Head of caudate nucleus (tissue), 42 donors: Measurements from ENCODE around the gene JAG2.

Experiments used
- DNase-seq, 42 donors: peaks; one replicate each; pipeline versions ENCODE4 v3.0.0 to v3.0.0-alpha.2; 2020 to 2021; ENCODE audit warnings: mixed read lengths in 7 of 42
- intact Hi-C: fragments of 100-400 bp; cut with DNase I; formaldehyde crosslinking; loops from one replicate; pipeline ENCODE4 v1.15.0; 2022

JAG2 gene

GRCh38 chr14:105156414-105157375 lies 11.9 kb downstream of the JAG2 start:
- intact Hi-C loops: no loop called here
- no peak for DNase-seq

GRCh38 chr14:105155681-105156413 lies 12.7 kb downstream of the JAG2 start:
- intact Hi-C loops: no loop called here
- no peak for DNase-seq

GRCh38 chr14:105155071-105155651 lies 13.4 kb downstream of the JAG2 start:
- intact Hi-C loops: no loop called here
- DNase-seq: no peak

GRCh38 chr14:105154476-105154871 lies 14.1 kb downstream of the JAG2 start:
- intact Hi-C loops: no loop called here
- DNase-seq: no peak

- DNase-seq: no peak
- intact Hi-C loops: no loop called here
These were observed 14.7 kb downstream of the JAG2 start for GRCh38 chr14:105153739-105154475.

GRCh38 chr14:105153331-105153731 lies 15.2 kb downstream of the JAG2 start:
- DNase-seq: no peak

GRCh38 chr14:105152794-105153241 lies 15.8 kb downstream of the JAG2 start:
- intact Hi-C loops: no loop called here
- no peak for DNase-seq

More at GRCh38 chr14:105153331-105153731, 15.2 kb downstream of the JAG2 start:
- intact Hi-C loops: no loop called here

- intact Hi-C loops: no loop called here
These were observed 16.5 kb downstream of the JAG2 start for GRCh38 chr14:105151838-105152793.

GRCh38 chr14:105151084-105151837 lies 17.3 kb downstream of the JAG2 start:
- peak in 1 of 42 donors; percentile 0 for DNase-seq
- intact Hi-C loops: no loop called here

More at GRCh38 chr14:105151838-105152793, 16.5 kb downstream of the JAG2 start:
- DNase-seq: peak in 1 of 42 donors; percentile 2

GRCh38 chr14:105150368-105151083 lies 18.1 kb downstream of the JAG2 start:
- intact Hi-C loops: no loop called here
- peak in 1 of 42 donors; percentile 1 for DNase-seq

GRCh38 chr14:105150026-105150367 lies 18.6 kb downstream of the JAG2 start:
- intact Hi-C loops: no loop called here

GRCh38 chr14:105149146-105149781 lies 19.3 kb downstream of the JAG2 start:
- intact Hi-C loops: no loop called here
- DNase-seq: peak in 1 of 42 donors; percentile 0

More at GRCh38 chr14:105150026-105150367, 18.6 kb downstream of the JAG2 start:
- no peak for DNase-seq

GRCh38 chr14:105148604-105149145 lies 19.9 kb downstream of the JAG2 start:
- DNase-seq: peak in 2 of 42 donors; percentile 1 to 2
- intact Hi-C loops: no loop called here

GRCh38 chr14:105147671-105148603 lies 20.6 kb downstream of the JAG2 start:
- intact Hi-C loops: no loop called here
- peak in 2 of 42 donors; percentile 2 to 5 for DNase-seq
